Caco-2 (cell line): ENCODE data around the gene SOWAHD. TPM values are rescaled to one million over a fixed set of nuclear protein-coding genes. Genes with fewer than 3 reads are reported as not detected.

ENCODE experiments used
- BruUV-seq: library from RNA; stranded (reverse); fragments of 400-500 nt; replicated peaks from 2 replicates; lab custom pipeline; 2021; lab: Mats Ljungman, UMichigan
- CTCF ChIA-PET: fragments of 300-600 bp; sonication (Branson Sonifier 250); formaldehyde crosslinking; loops from one replicate; lab custom pipeline; 2022; ENCODE audit warnings: antibody characterized with exemption; lab: Charles Lee
- POLR2A ChIA-PET: fragments of 300-600 bp; sonication (Branson Sonifier 250); formaldehyde crosslinking; loops from one replicate; lab custom pipeline; 2022; ENCODE audit warnings: antibody characterized with exemption; lab: Charles Lee
- DNase-seq, 2 experiments: peaks; one replicate each; pipeline versions ENCODE4 v3.0.0 to v3.0.0-alpha.2; 2020 to 2022
- H3K27me3 ChIP-seq: replicated peaks from 2 replicates; pipeline ENCODE4 v1.6.0; 2011; ENCODE audit warnings: low read length; ENCODE audit not compliant: control insufficient read depth, insufficient read depth
- H3K36me3 ChIP-seq: 2 replicates; pipeline ENCODE4 v1.5.1; 2011; ENCODE audit warnings: low read length; ENCODE audit not compliant: control insufficient read depth, insufficient read depth
- H3K4me1 ChIP-seq: fragments of 250-450 bp; sonication (Bioruptor Pico); 2 replicates; pipeline ENCODE4 v1.5.1; 2020; ENCODE audit warnings: mild to moderate bottlenecking
- H3K4me3 ChIP-seq: 2 replicates; pipeline ENCODE4 v1.5.1; 2011; ENCODE audit warnings: low read depth, mild to moderate bottlenecking, control low read depth, low read length
- H3K9me3 ChIP-seq: fragments of 250-450 bp; sonication (Bioruptor Pico); 2 replicates; pipeline ENCODE4 v1.5.1; 2020; ENCODE audit warnings: mild to moderate bottlenecking, moderate library complexity
- H3K27ac Mint-ChIP-seq: one replicate; pipeline ENCODE4 v1.8.0; 2022; ENCODE audit warnings: mixed read lengths; ENCODE audit not compliant: unreplicated experiment
- H3K27me3 Mint-ChIP-seq: one replicate; pipeline ENCODE4 v1.8.0; 2022; ENCODE audit warnings: mixed read lengths; ENCODE audit not compliant: insufficient read depth, unreplicated experiment
- H3K36me3 Mint-ChIP-seq: one replicate; pipeline ENCODE4 v1.8.0; 2022; ENCODE audit warnings: mild to moderate bottlenecking, mixed read lengths; ENCODE audit not compliant: insufficient read depth, unreplicated experiment
- H3K4me1 Mint-ChIP-seq: one replicate; pipeline ENCODE4 v1.8.0; 2022; ENCODE audit warnings: low read depth, mixed read lengths; ENCODE audit not compliant: unreplicated experiment
- H3K4me3 Mint-ChIP-seq: one replicate; pipeline ENCODE4 v1.8.0; 2022; ENCODE audit warnings: mild to moderate bottlenecking, moderate library complexity, mixed read lengths; ENCODE audit not compliant: unreplicated experiment
- H3K9me3 Mint-ChIP-seq: one replicate; pipeline ENCODE4 v1.8.0; 2022; ENCODE audit warnings: mixed read lengths; ENCODE audit not compliant: unreplicated experiment
- intact Hi-C: fragments of 100-400 bp; cut with micrococcal nuclease; formaldehyde crosslinking; loops from one replicate; pipeline ENCODE4 v1.10.0; 2022; ENCODE audit not compliant: unreplicated experiment
- total RNA-seq: library from RNA; stranded (reverse); gene quantifications from 2 replicates; pipeline ENCODE4 v1.2.3, GENCODE V29; 2022
- TF ChIP-seq, protein P1 (sequence below), 2 experiments: fragments of 200-600 bp in 1 of 2; IDR thresholded peaks; 1 replicate in 1 of 2; 2 replicates in 1 of 2; pipeline versions ENCODE4 v1.5.1 to v1.8.0; 2011 to 2022; ENCODE audit warnings: antibody characterized with exemption in 1 of 2, control low read depth in 1 of 2, inconsistent platforms in 1 of 2, low read depth in 1 of 2, low read length in 1 of 2, mild to moderate bottlenecking in 1 of 2, moderate library complexity in 1 of 2; ENCODE audit not compliant: insufficient read depth in 1 of 2, severe bottlenecking in 1 of 2, unreplicated experiment in 1 of 2

Gene SOWAHD
- total RNA-seq, 1 experiment from 2014 or later: 2.0 TPM

GRCh38 chrX:119753639-119754257 lies 4.6 kb upstream of the SOWAHD start:
- peak in 1 of 2 experiments; percentile 19 for DNase-seq
- Histone ChIP-seq H3K4me1 (no peaks in the 10 kb centered on the region), H3K4me3 (no peak overlapping the region), H3K27me3 (no peaks in the 10 kb centered on the region), H3K36me3 (no peaks in the 10 kb centered on the region), H3K9me3 (no peaks in the 10 kb centered on the region)
- H3K27ac Mint-ChIP-seq: no peak overlapping the region
- no peaks in the 10 kb centered on the region for H3K27me3 Mint-ChIP-seq
- BruUV-seq: no TSS peak
- CTCF ChIA-PET: interaction anchor here (0.7 kb wide), 1 partner anchor 15 kb away, joined by 3 read pairs; no protein-coding TSS in a partner anchor
- no peaks in the 10 kb centered on the region for H3K36me3 Mint-ChIP-seq
- H3K4me1 Mint-ChIP-seq: peaks cover 13% of the 10 kb centered on the region
- TF ChIP-seq, protein P1, sequence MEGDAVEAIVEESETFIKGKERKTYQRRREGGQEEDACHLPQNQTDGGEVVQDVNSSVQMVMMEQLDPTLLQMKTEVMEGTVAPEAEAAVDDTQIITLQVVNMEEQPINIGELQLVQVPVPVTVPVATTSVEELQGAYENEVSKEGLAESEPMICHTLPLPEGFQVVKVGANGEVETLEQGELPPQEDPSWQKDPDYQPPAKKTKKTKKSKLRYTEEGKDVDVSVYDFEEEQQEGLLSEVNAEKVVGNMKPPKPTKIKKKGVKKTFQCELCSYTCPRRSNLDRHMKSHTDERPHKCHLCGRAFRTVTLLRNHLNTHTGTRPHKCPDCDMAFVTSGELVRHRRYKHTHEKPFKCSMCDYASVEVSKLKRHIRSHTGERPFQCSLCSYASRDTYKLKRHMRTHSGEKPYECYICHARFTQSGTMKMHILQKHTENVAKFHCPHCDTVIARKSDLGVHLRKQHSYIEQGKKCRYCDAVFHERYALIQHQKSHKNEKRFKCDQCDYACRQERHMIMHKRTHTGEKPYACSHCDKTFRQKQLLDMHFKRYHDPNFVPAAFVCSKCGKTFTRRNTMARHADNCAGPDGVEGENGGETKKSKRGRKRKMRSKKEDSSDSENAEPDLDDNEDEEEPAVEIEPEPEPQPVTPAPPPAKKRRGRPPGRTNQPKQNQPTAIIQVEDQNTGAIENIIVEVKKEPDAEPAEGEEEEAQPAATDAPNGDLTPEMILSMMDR (IDR thresholded peaks at IDR 0.05; ENCODE audit: insufficient read depth in 1 of 2, low read depth in 1 of 2, low read length in 1 of 2, severe bottlenecking in 1 of 2, unreplicated experiment in 1 of 2): peak in 1 of 2 experiments; percentile 3
- no peak overlapping the region for H3K4me3 Mint-ChIP-seq
- no peaks in the 10 kb centered on the region for H3K9me3 Mint-ChIP-seq
- POLR2A ChIA-PET: no interaction called here
- intact Hi-C loops: loop anchor here (10.0 kb wide), 1 partner anchor 239 kb away; no protein-coding TSS in a partner anchor

DNA sequence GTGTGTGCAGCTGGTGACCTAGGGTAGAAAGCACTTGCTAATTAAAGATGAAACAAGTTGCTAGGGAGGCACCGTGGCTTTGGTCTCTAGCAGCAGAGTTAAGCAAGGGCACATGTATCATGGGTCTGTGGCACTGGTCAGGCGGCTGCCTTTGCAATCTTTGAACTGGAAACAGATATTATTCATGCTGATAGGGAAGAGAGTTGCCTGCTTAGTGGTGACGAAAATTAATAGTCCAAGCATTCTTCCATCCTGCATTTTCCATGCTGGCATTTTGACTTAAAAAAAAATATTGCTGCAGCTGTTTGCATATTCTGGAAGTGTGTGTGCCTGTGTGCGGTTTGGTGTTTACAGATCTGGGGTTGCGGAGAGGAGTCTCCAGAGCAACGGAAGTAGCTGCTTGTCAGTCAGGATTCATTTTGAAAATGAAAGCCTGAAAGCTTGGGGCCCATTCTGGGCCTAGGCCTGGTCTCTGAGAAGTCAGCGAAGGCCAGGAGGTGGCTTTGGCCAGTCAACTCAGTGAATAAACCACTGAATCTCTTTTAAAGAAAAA lies 2.3 kb upstream of the SOWAHD start:
- peaks cover 13% of the 10 kb centered on the region for H3K4me1 Mint-ChIP-seq
- H3K27ac Mint-ChIP-seq: no peak overlapping the region
- no peak for DNase-seq
- Histone ChIP-seq H3K4me3 (no peak overlapping the region), H3K36me3 (no peaks in the 10 kb centered on the region), H3K9me3 (no peaks in the 10 kb centered on the region), H3K4me1 (no peaks in the 10 kb centered on the region), H3K27me3 (no peaks in the 10 kb centered on the region)
- no peak overlapping the region for H3K4me3 Mint-ChIP-seq
- H3K9me3 Mint-ChIP-seq: no peaks in the 10 kb centered on the region
- CTCF ChIA-PET: no interaction called here
- no TSS peak for BruUV-seq
- intact Hi-C loops: loop anchor here (10.0 kb wide), 1 partner anchor 241 kb away; no protein-coding TSS in a partner anchor
- POLR2A ChIA-PET: no interaction called here
- TF ChIP-seq, protein P1 (IDR thresholded peaks at IDR 0.05; ENCODE audit: insufficient read depth in 1 of 2, low read depth in 1 of 2, low read length in 1 of 2, severe bottlenecking in 1 of 2, unreplicated experiment in 1 of 2): no peak
- no peaks in the 10 kb centered on the region for H3K36me3 Mint-ChIP-seq
- H3K27me3 Mint-ChIP-seq: no peaks in the 10 kb centered on the region

GRCh38 chrX:119756926-119757635 lies 1.3 kb upstream of the SOWAHD start:
- H3K4me1 ChIP-seq: no peaks in the 10 kb centered on the region
- H3K27ac Mint-ChIP-seq: peak overlapping the region; percentile 92
- H3K4me3 ChIP-seq: peak overlapping the region; percentile 46
- peaks cover 13% of the 10 kb centered on the region for H3K4me1 Mint-ChIP-seq
- H3K36me3 Mint-ChIP-seq: no peaks in the 10 kb centered on the region
- peak overlapping the region; percentile 97 for H3K4me3 Mint-ChIP-seq
- no peaks in the 10 kb centered on the region for H3K9me3 Mint-ChIP-seq
- BruUV-seq: TSS peak; percentile 27
- no peaks in the 10 kb centered on the region for H3K27me3 Mint-ChIP-seq
- H3K9me3 ChIP-seq: no peaks in the 10 kb centered on the region
- intact Hi-C loops: loop anchor here (10.0 kb wide), 1 partner anchor 242 kb away; no protein-coding TSS in a partner anchor
- no peak for DNase-seq
- H3K27me3 ChIP-seq: no peaks in the 10 kb centered on the region
- TF ChIP-seq, protein P1 (IDR thresholded peaks at IDR 0.05; ENCODE audit: insufficient read depth in 1 of 2, low read depth in 1 of 2, low read length in 1 of 2, severe bottlenecking in 1 of 2, unreplicated experiment in 1 of 2): no peak
- POLR2A ChIA-PET: interaction anchor here (2.4 kb wide), 1 partner anchor 34 kb away, joined by 28 read pairs; the partner anchor contains the start of gene RPL39
- CTCF ChIA-PET: interaction anchor here (0.5 to 2.4 kb wide), 3 partner anchors 72 to 339 kb away, joined by 3 to 6 read pairs (median 4); no protein-coding TSS in a partner anchor
- H3K36me3 ChIP-seq: no peaks in the 10 kb centered on the region
